ENCODE measurements around the gene KIF18B. TPM values are rescaled to one million over a fixed set of nuclear protein-coding genes. Genes with fewer than 3 reads are reported as not detected.

The KIF18B gene
- total and polyA plus RNA-seq, 2 of the 13 experiments (the other 11 are each of a cell fraction or from before 2014, with no cell fraction given), result 15.2 to 15.3 TPM

GRCh38 chr17:44909681-44910144, 37.9 kb downstream of the KIF18B start:
- BruUV-seq (replicated peaks), result no TSS peak
- Histone ChIP-seq H3K4me2 (ENCODE audit: low read depth, low read length) (no peak overlapping the region), H3K9me3 (ENCODE audit: low read length) (no peaks in the 10 kb centered on the region), H3K9ac (ENCODE audit: insufficient read depth, low read depth, low read length) (no peak overlapping the region), H2AFZ (ENCODE audit: low read length) (no peak overlapping the region), H3K36me3 (replicated peaks in 1 of 2; ENCODE audit: control insufficient read depth in 1 of 2, insufficient read depth in 2 of 2, low read length in 2 of 2) (no peaks in the 10 kb centered on the region), H4K20me1 (ENCODE audit: insufficient read depth, low read length) (no peaks in the 10 kb centered on the region; the same call in 1 of the 2 replicates), H3K27me3 (ENCODE audit: control insufficient read depth in 1 of 2, insufficient read depth in 2 of 2, low read length in 2 of 2) (peaks cover 13 to 56% of the 10 kb centered on the region in 2 experiments; a peak in 4 of 5 replicates), H3K27ac (ENCODE audit: extremely low read length, insufficient read depth, low read length) (no peak overlapping the region), H3K4me3 (replicated peaks in 1 of 3; ENCODE audit: insufficient read depth in 1 of 3, low read depth in 2 of 3, low read length in 3 of 3) (no peak overlapping the region), H3K79me2 (ENCODE audit: insufficient read depth, low read length) (no peaks in the 10 kb centered on the region), H3K4me1 (ENCODE audit: insufficient read depth, low read length) (peaks cover 72% of the 10 kb centered on the region)
- DNase-seq (ENCODE audit: low spot score) (no peak), FAIRE-seq (no peak), ATAC-seq (no peak)
- TF ChIP-seq UBTF (CRISPR knock-in tag; IDR thresholded peaks at IDR 0.05) (no peak), ZNF101 (CRISPR knock-in tag; IDR thresholded peaks at IDR 0.05; ENCODE audit: borderline replicate concordance, low read depth) (no peak), ZNF143 (CRISPR knock-in tag; IDR thresholded peaks at IDR 0.05) (no peak), MEIS2 (CRISPR knock-in tag; IDR thresholded peaks at IDR 0.05) (no peak), MLX (CRISPR knock-in tag; IDR thresholded peaks at IDR 0.05) (no peak), ZFP36L1 (CRISPR knock-in tag; IDR thresholded peaks at IDR 0.05) (no peak), HMGXB4 (CRISPR knock-in tag; IDR thresholded peaks at IDR 0.05; ENCODE audit: borderline replicate concordance in 1 of 2, low read depth in 1 of 2) (no peak)
- in situ Hi-C loops (cut with HindIII; ENCODE audit: extremely low pct_ligation_motif_present, low pct_unique_long_range_greater_than_20kb) (no loop called here), intact Hi-C loops (cut with micrococcal nuclease; ENCODE audit: unreplicated experiment) (loop anchor here (10.0 kb wide), 1 partner anchor 185 kb away; no protein-coding TSS in a partner anchor)
- CTCF ChIA-PET (ENCODE audit: low intra/inter-chr PET ratio, low total read pairs), result no interaction called here
- WGBS (ENCODE audit: low lambda C conversion rate), result 46% methylated on average over 11 of the region's 11 CpGs
- POLR2A ChIA-PET, result interaction anchor here (0.9 to 1.2 kb wide), 2 partner anchors 11 to 141 kb away, joined by 3 read pairs; partner anchors contain the start of gene EFTUD2
